Spleen (tissue), 11 donors: ENCODE measurements around the gene PTTG1. TPM values are rescaled to one million over a fixed set of nuclear protein-coding genes. Genes with fewer than 3 reads are reported as not detected.

Source experiments
- DNase-seq: peaks from one replicate; pipeline ENCODE4 v3.0.0-alpha.2; 2020
- H3K27ac ChIP-seq, 8 donors: fragments of 200-600 bp; sonication (generic) in 7 of 8; 1 replicate in 4 of 8; 2 replicates in 4 of 8; pipeline versions ENCODE4 v1.5.0 to v1.8.0; 2016 to 2021; ENCODE audit warnings: inconsistent platforms in 4 of 8, mild to moderate bottlenecking in 4 of 8, moderate library complexity in 1 of 8
- H3K27me3 ChIP-seq, 7 donors: fragments of 200-600 bp; sonication (generic) in 6 of 7; replicated peaks in 1 of 7; 1 replicate in 4 of 7; 2 replicates in 3 of 7; pipeline versions ENCODE4 v1.5.0 to v1.8.0; 2016 to 2021; ENCODE audit warnings: inconsistent platforms in 3 of 7, mild to moderate bottlenecking in 1 of 7
- H3K36me3 ChIP-seq, 6 donors: fragments of 200-600 bp; sonication (generic) in 5 of 6; 1 replicate in 4 of 6; 2 replicates in 2 of 6; pipeline versions ENCODE4 v1.5.0 to v1.8.0; 2016 to 2021; ENCODE audit warnings: inconsistent platforms in 2 of 6
- H3K4me1 ChIP-seq, 6 donors: fragments of 200-600 bp; sonication (generic) in 5 of 6; 1 replicate in 3 of 6; 2 replicates in 3 of 6; pipeline versions ENCODE4 v1.5.0 to v1.8.0; 2016 to 2021; ENCODE audit warnings: inconsistent platforms in 3 of 6
- H3K4me3 ChIP-seq, 8 donors: fragments of 200-600 bp; sonication (generic) in 7 of 8; 1 replicate in 4 of 8; 2 replicates in 4 of 8; pipeline versions ENCODE4 v1.5.0 to v1.8.0; 2016 to 2021; ENCODE audit warnings: inconsistent platforms in 4 of 8, mild to moderate bottlenecking in 4 of 8, moderate library complexity in 2 of 8
- H3K9me3 ChIP-seq, 8 donors: fragments of 200-600 bp; sonication (generic) in 7 of 8; 1 replicate in 4 of 8; 2 replicates in 4 of 8; pipeline versions ENCODE4 v1.5.0 to v1.8.0; 2016 to 2021; ENCODE audit warnings: inconsistent platforms in 4 of 8
- POLR2A ChIP-seq, 3 donors: fragments of 450-650 bp; IDR thresholded peaks; one replicate each; pipeline ENCODE4 v1.5.1; 2017; ENCODE audit warnings: antibody characterized with exemption in 3 of 3, mild to moderate bottlenecking in 1 of 3
- POLR2AphosphoS5 ChIP-seq, 3 donors: sonication (generic); formaldehyde crosslinking; IDR thresholded peaks; one replicate each; pipeline ENCODE4 v1.5.1; 2017; ENCODE audit warnings: antibody characterized with exemption in 3 of 3
- WGBS, 5 donors: extraction: QIAGEN DNeasy Blood & Tissue Kit in 3 of 5; methylation state at CpG; one replicate each; pipeline versions ENCODE4 v1.1.5 to v1.1.7; 2013 to 2018; 5-methylcytosine and 5-hydroxymethylcytosine counted together
- intact Hi-C: fragments of 100-400 bp; cut with DNase I; formaldehyde crosslinking; loops from one replicate; pipeline ENCODE4 v1.15.0; 2023; ENCODE audit warnings: low total_unique reads
- polyA plus RNA-seq, 3 donors: library from polyadenylated mRNA; stranded (reverse); fragments of 200-250 nt; gene quantifications; one replicate each; pipeline ENCODE4 v1.2.1, GENCODE V29; 2013
- total RNA-seq, 7 donors: library from RNA; depleted of rRNA in 3 of 7; stranded (reverse); fragments of >200 nt in 3 of 7; fragmentation: NEBNext Ultra II Directional in 4 of 7; extraction: Animal tissue kit (Norgen Biotek cat#: 25700) in 4 of 7; gene quantifications; one replicate each; pipeline versions ENCODE4 v1.1.0 to v1.2.1, GENCODE V29; 2016 to 2021
- TF ChIP-seq, protein P1 (sequence below), 11 experiments: fragments of 200-600 bp in 7 of 11; fragments of 450-650 bp in 4 of 11; sonication (generic) in 4 of 11; IDR thresholded peaks in 8 of 11; conservative IDR thresholded peaks in 3 of 11; 1 replicate in 7 of 11; 2 replicates in 4 of 11; pipeline versions ENCODE4 v1.4.0 to v1.8.0; 2016 to 2021; ENCODE audit warnings: antibody characterized with exemption in 11 of 11, inconsistent platforms in 4 of 11, mild to moderate bottlenecking in 1 of 11
- donor health status: healthy with polysubstance abuse.
- donor health status: DM: no; HTN: no; CAD: no; lungs with moderate emphysema.
- donor health status: DM: no; HTN: no; CAD: no.
- donor health status: Bipolar disorder and iron deficiency.
- donor health status: healthy.
- donor health status: DM: no; HTN: no; CAD: no.
- donor health status: DM: yes; HTN: yes; CAD: no.

Gene PTTG1
- total and polyA plus RNA-seq, 10 donors = 7.9 to 74.2 (median 19.6) TPM

DNA sequence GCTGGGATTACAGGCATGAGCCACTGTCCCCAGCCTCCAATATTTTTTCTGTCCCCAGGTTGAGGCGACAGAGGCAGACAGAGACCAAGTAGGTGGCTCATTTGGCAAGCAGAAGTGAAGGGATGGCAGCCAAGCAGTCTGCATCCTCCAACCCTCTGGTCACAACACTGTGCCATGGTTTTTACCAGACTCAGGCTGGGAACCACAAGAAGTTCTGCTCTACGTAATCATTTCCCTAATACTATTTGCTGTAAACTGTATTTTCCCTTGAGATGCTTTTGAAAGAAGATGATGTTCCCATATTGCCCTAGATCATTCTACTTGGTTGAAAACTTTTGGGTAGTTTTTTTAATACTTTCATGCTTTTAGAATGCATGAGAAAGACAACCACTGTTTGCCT is 40.5 kb downstream of the PTTG1 start:
- intact Hi-C loops = no loop called here
- Histone ChIP-seq H3K4me3 (no peak overlapping the region), H3K4me1 (peaks cover 4 to 15% (median 9%) of the 10 kb centered on the region in 6 donors), H3K9me3 (no peaks in the 10 kb centered on the region), H3K27ac (no peak overlapping the region), H3K36me3 (no peaks in the 10 kb centered on the region), H3K27me3 (peaks cover 0 to 17% (median 0%) of the 10 kb centered on the region in 7 donors)
- WGBS, 5 donors = 62 to 81% (median 70%) methylated on average over 2 of the region's 2 CpGs
- TF ChIP-seq, protein P1, sequence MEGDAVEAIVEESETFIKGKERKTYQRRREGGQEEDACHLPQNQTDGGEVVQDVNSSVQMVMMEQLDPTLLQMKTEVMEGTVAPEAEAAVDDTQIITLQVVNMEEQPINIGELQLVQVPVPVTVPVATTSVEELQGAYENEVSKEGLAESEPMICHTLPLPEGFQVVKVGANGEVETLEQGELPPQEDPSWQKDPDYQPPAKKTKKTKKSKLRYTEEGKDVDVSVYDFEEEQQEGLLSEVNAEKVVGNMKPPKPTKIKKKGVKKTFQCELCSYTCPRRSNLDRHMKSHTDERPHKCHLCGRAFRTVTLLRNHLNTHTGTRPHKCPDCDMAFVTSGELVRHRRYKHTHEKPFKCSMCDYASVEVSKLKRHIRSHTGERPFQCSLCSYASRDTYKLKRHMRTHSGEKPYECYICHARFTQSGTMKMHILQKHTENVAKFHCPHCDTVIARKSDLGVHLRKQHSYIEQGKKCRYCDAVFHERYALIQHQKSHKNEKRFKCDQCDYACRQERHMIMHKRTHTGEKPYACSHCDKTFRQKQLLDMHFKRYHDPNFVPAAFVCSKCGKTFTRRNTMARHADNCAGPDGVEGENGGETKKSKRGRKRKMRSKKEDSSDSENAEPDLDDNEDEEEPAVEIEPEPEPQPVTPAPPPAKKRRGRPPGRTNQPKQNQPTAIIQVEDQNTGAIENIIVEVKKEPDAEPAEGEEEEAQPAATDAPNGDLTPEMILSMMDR (IDR thresholded peaks at IDR 0.05 in 8 of 11, conservative IDR thresholded peaks at IDR 0.05 in 3 of 11) = no peak
- TF ChIP-seq POLR2A (IDR thresholded peaks at IDR 0.05) = no peak
- no peak for TF ChIP-seq POLR2AphosphoS5 (IDR thresholded peaks at IDR 0.05)
- DNase-seq = no peak

DNA sequence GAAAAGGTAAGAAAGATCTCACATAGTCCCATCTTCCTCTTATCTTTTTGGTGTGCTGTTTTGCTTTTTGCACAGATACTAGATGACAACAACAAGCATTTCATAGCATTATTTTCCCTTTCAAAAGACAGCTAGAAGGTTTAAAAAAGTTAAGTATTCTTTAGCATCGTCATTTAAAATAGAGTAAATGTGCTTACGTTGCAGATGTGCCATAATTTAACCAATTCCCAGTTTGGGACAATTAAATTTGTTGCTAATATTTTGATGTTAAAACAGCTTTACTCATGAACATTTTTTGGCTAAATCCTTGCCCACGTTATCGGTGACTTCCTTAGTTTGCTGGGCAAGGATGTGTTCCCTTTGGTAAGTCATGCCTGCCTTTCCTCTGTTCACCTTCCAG is 41.6 kb downstream of the PTTG1 start:
- DNase-seq = no peak
- intact Hi-C loops = no loop called here
- Histone ChIP-seq H3K9me3 (no peaks in the 10 kb centered on the region), H3K27me3 (peaks cover 0 to 23% (median 0%) of the 10 kb centered on the region in 7 donors), H3K27ac (no peak overlapping the region), H3K4me1 (peaks cover 11 to 26% (median 19%) of the 10 kb centered on the region in 6 donors), H3K36me3 (no peaks in the 10 kb centered on the region), H3K4me3 (no peak overlapping the region)
- TF ChIP-seq, protein P1 (IDR thresholded peaks at IDR 0.05 in 8 of 11, conservative IDR thresholded peaks at IDR 0.05 in 3 of 11) = no peak
- TF ChIP-seq POLR2A (IDR thresholded peaks at IDR 0.05) = no peak
- TF ChIP-seq POLR2AphosphoS5 (IDR thresholded peaks at IDR 0.05) = no peak
- 89 to 92% (median 91%) methylated on average over 4 of the region's 4 CpGs for WGBS, 5 donors

DNA sequence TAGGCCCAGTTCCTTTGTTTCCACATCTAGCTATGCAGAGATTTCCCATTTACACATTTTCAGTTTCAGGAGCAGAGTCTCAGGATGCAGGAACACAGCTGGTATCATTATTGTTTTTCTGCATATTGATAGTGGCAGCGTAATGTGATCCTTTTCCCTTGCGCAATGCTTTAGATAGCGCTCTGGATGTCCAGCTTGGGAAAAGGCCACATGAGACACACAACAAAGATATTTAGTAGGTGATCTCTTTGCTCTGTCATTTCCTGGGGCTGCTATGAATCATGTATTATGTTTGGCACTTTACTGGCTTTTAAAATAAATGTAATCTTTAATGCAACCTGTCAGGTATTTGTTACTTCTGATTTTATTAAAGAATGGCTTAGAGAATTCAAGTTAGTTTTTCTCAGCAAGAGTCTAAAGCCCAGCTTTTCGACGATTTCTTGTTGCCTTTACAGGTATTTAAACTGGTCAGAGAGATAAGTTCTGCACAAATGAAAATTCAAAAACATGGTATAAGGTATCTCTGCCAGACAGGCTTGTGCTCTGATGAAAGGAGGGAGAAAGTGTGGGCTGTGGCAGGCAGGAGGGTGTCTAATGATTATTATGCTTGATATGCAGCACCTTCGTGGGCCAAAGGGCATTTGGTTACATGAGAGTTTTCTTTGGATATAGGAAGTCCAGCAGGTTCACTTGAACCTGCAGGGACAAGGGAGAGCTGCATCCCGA is 42.2 kb downstream of the PTTG1 start:
- Histone ChIP-seq H3K4me3 (no peak overlapping the region), H3K4me1 (peaks cover 11 to 32% (median 26%) of the 10 kb centered on the region in 6 donors), H3K27me3 (peaks cover 0 to 30% (median 0%) of the 10 kb centered on the region in 7 donors), H3K36me3 (no peaks in the 10 kb centered on the region), H3K9me3 (no peaks in the 10 kb centered on the region), H3K27ac (no peak overlapping the region)
- no peak for DNase-seq
- TF ChIP-seq, protein P1 (IDR thresholded peaks at IDR 0.05 in 8 of 11, conservative IDR thresholded peaks at IDR 0.05 in 3 of 11) = no peak
- TF ChIP-seq POLR2A (IDR thresholded peaks at IDR 0.05) = no peak
- no peak for TF ChIP-seq POLR2AphosphoS5 (IDR thresholded peaks at IDR 0.05)
- intact Hi-C loops = no loop called here
- 63 to 78% (median 68%) methylated on average over 6 to 7 of the region's 7 CpGs for WGBS, 5 donors

DNA sequence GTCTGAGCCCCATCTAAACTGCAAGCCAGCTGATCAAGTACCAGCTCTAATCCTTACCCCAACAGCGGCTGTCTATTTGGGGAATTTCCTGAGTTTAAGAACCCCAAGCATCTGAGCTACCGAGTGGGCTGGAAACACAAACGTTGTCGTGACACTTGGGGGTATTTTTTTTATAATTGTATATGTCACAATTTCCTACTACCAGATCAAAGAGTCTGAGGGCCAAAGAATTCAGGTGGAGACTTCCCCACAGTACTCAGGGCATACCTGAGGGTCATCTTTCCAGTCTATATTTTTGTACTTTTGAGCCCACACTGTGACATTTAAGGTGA is 42.8 kb downstream of the PTTG1 start:
- no peak for DNase-seq

More for the DNA sequence above, 42.8 kb downstream of the PTTG1 start:
- intact Hi-C loops = no loop called here
- TF ChIP-seq, protein P1 (IDR thresholded peaks at IDR 0.05 in 8 of 11, conservative IDR thresholded peaks at IDR 0.05 in 3 of 11) = no peak
- TF ChIP-seq POLR2A (IDR thresholded peaks at IDR 0.05) = no peak
- no peak for TF ChIP-seq POLR2AphosphoS5 (IDR thresholded peaks at IDR 0.05)
- Histone ChIP-seq H3K9me3 (no peaks in the 10 kb centered on the region), H3K36me3 (no peaks in the 10 kb centered on the region), H3K4me3 (no peak overlapping the region), H3K27me3 (peaks cover 0 to 35% (median 0%) of the 10 kb centered on the region in 7 donors), H3K4me1 (peaks cover 11 to 38% (median 31%) of the 10 kb centered on the region in 6 donors), H3K27ac (no peak overlapping the region)
- WGBS, 5 donors = 33 to 46% (median 35%) methylated on average over 4 of the region's 4 CpGs
